Peyer's patch (tissue), 4 donors: ENCODE results near the gene CPA5.

ENCODE experiments used
- CTCF ChIP-seq, 6 experiments: fragments of 450-650 bp in 4 of 6; fragments of 200-600 bp in 2 of 6; sonication (generic) in 1 of 6; IDR thresholded peaks; one replicate each; pipeline ENCODE4 v1.5.1; 2017 to 2019; ENCODE audit warnings: antibody characterized with exemption in 6 of 6, mild to moderate bottlenecking in 3 of 6, moderate library complexity in 1 of 6
- POLR2A ChIP-seq, 2 donors: fragments of 450-650 bp; IDR thresholded peaks; one replicate each; pipeline ENCODE4 v1.5.1; 2017; ENCODE audit warnings: antibody characterized with exemption in 2 of 2, mild to moderate bottlenecking in 2 of 2, moderate library complexity in 2 of 2

- no peak for TF ChIP-seq POLR2A (IDR thresholded peaks at IDR 0.05)
- no peak for TF ChIP-seq CTCF (IDR thresholded peaks at IDR 0.05)
Observed at GRCh38 chr7:130405003-130405402, 60.4 kb downstream of the CPA5 start.
